ENCODE measurements around the gene GIPC3. TPM values are rescaled to one million over a fixed set of nuclear protein-coding genes. Genes with fewer than 3 reads are reported as not detected.
"Not testable (repeated sequence)": the region's sequence is repeated elsewhere in the genome, so short reads cannot be mapped to it uniquely, and the experiment has no call there.

GIPC3 gene
- total RNA-seq, 1 donor from 2014 or later = not detected

DNA sequence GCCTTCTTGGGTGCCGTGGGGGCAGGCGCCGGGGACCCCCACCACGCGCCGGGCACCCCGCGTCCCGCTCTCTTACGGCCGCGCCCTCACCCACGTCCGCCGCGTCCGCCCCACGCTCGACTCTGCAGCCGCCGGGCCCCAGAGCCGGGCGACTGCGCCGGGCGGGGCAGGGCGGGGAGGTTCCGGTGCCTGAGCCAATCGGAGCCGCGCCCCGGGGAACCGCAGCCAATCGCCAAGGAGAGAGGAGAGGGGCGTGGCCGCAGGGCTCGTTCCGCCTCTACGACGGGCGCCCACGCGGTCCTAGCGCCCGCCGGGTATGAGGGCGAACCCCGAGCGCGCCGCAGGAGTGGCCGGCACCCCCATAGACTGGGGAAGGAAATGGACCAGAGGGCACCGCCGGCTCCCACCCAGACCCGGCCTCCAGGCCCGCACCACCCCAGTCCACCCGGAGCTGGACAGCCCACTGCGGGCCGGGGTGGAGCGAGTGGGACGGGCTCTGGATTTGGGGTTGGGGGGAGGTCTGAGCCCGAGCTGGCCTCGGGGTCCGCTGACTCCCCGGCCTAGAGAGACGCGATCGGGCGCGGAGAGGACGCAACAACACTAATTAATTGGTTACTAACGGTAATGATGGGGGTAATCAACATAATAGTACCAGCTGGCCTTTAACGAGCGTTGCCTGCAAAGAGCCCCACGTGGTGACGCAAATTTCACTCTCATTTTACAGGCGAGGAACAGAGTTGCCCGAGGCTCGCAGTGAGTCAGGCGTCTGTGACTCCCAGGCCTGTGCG is 27.6 kb upstream of the GIPC3 start, which contains the start of gene MFSD12:
Gene MFSD12, minus strand, starts transcription at position 126 of the 788 bp plus-strand sequence. CDS start 183 bp downstream, outside the sequence.
- Histone ChIP-seq H4K20me1 (ENCODE audit: low read depth) (peaks cover 27% of the 10 kb centered on the region), H3K79me2 (ENCODE audit: low read depth) (peaks cover 11% of the 10 kb centered on the region), H2AFZ (replicated peaks) (peak within 1 kb of the TSS; percentile 84), H3K27ac (no peak within 1 kb of the TSS), H3K9ac (peak within 1 kb of the TSS; percentile 39), H3K36me3 (no peaks in the 10 kb centered on the region), H3K4me3 (peak within 1 kb of the TSS; percentile 70), H3K4me2 (peak within 1 kb of the TSS; percentile 86), H3K4me1 (no peaks in the 10 kb centered on the region), H3F3A (ENCODE audit: low read depth) (no peaks in the 10 kb centered on the region), H3K9me3 (ENCODE audit: low read depth) (no peaks in the 10 kb centered on the region), H3K27me3 (peaks cover 14% of the 10 kb centered on the region)
- Mint-ChIP-seq H3K27me3 (ENCODE audit: insufficient read depth, low read depth) (peaks cover 5% of the 10 kb centered on the region), H3K4me1 (peaks cover 24% of the 10 kb centered on the region), H3K27ac (peak within 1 kb of the TSS; percentile 54), H3K9me3 (peaks cover 2% of the 10 kb centered on the region), H3K4me3 (peak within 1 kb of the TSS; percentile 98), H3K36me3 (no peaks in the 10 kb centered on the region)
- DNase-seq (ENCODE audit: low spot score) = peak; percentile 98
- TF ChIP-seq, protein P1, sequence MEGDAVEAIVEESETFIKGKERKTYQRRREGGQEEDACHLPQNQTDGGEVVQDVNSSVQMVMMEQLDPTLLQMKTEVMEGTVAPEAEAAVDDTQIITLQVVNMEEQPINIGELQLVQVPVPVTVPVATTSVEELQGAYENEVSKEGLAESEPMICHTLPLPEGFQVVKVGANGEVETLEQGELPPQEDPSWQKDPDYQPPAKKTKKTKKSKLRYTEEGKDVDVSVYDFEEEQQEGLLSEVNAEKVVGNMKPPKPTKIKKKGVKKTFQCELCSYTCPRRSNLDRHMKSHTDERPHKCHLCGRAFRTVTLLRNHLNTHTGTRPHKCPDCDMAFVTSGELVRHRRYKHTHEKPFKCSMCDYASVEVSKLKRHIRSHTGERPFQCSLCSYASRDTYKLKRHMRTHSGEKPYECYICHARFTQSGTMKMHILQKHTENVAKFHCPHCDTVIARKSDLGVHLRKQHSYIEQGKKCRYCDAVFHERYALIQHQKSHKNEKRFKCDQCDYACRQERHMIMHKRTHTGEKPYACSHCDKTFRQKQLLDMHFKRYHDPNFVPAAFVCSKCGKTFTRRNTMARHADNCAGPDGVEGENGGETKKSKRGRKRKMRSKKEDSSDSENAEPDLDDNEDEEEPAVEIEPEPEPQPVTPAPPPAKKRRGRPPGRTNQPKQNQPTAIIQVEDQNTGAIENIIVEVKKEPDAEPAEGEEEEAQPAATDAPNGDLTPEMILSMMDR (IDR thresholded peaks at IDR 0.05) = no peak
- no peak for TF ChIP-seq EZH2 (IDR thresholded peaks at IDR 0.05)
- no peak for TF ChIP-seq EZH2phosphoT487 (IDR thresholded peaks at IDR 0.05)

GRCh38 chr19:3563709-3564524 is 21.4 kb upstream of the GIPC3 start:
- Histone ChIP-seq H3K27ac (no peak overlapping the region), H3K27me3 (peaks cover 1% of the 10 kb centered on the region), H3K4me1 (no peaks in the 10 kb centered on the region), H3K4me3 (no peak overlapping the region), H2AFZ (replicated peaks) (no peak overlapping the region), H3K79me2 (ENCODE audit: low read depth) (no peaks in the 10 kb centered on the region), H4K20me1 (ENCODE audit: low read depth) (no peaks in the 10 kb centered on the region), H3K4me2 (no peak overlapping the region), H3K36me3 (no peaks in the 10 kb centered on the region), H3K9me3 (ENCODE audit: low read depth) (no peaks in the 10 kb centered on the region), H3K9ac (no peak overlapping the region), H3F3A (ENCODE audit: low read depth) (no peaks in the 10 kb centered on the region)
- Mint-ChIP-seq H3K27ac (no peak overlapping the region), H3K9me3 (no peaks in the 10 kb centered on the region), H3K4me3 (no peak overlapping the region), H3K27me3 (ENCODE audit: insufficient read depth, low read depth) (peaks cover 6% of the 10 kb centered on the region), H3K4me1 (peaks cover 4% of the 10 kb centered on the region), H3K36me3 (no peaks in the 10 kb centered on the region)
- TF ChIP-seq EZH2 (IDR thresholded peaks at IDR 0.05) (no peak), EZH2phosphoT487 (IDR thresholded peaks at IDR 0.05) (no peak)
- TF ChIP-seq, protein P1 (IDR thresholded peaks at IDR 0.05) = no peak
- DNase-seq (ENCODE audit: low spot score) = no peak

- H4K20me1 ChIP-seq (ENCODE audit: low read depth) = no peaks in the 10 kb centered on the region
- no peak overlapping the region for H3K9ac ChIP-seq
- no peaks in the 10 kb centered on the region for H3K9me3 ChIP-seq (ENCODE audit: low read depth)
- Mint-ChIP-seq H3K4me3 (peak overlapping the region; percentile 69), H3K4me1 (peaks cover 6% of the 10 kb centered on the region), H3K27me3 (ENCODE audit: insufficient read depth, low read depth) (peaks cover 7% of the 10 kb centered on the region), H3K27ac (peak overlapping the region; percentile 33), H3K9me3 (no peaks in the 10 kb centered on the region), H3K36me3 (no peaks in the 10 kb centered on the region)
- H3K4me3 ChIP-seq = no peak overlapping the region
- DNase-seq (ENCODE audit: low spot score) = no peak
- no peak overlapping the region for H3K4me2 ChIP-seq
- H3F3A ChIP-seq (ENCODE audit: low read depth) = no peaks in the 10 kb centered on the region
- no peak overlapping the region for H2AFZ ChIP-seq (replicated peaks)
- TF ChIP-seq, protein P1 (IDR thresholded peaks at IDR 0.05) = no peak
- no peaks in the 10 kb centered on the region for H3K27me3 ChIP-seq
- H3K4me1 ChIP-seq = no peaks in the 10 kb centered on the region
- no peak overlapping the region for H3K27ac ChIP-seq
- H3K36me3 ChIP-seq = no peaks in the 10 kb centered on the region
- H3K79me2 ChIP-seq (ENCODE audit: low read depth) = no peaks in the 10 kb centered on the region
Observed at GRCh38 chr19:3565139-3565538, 20.1 kb upstream of the GIPC3 start.

- not testable (repeated sequence) for H3K27me3 Mint-ChIP-seq (ENCODE audit: insufficient read depth, low read depth); H3K27ac Mint-ChIP-seq; H3K36me3 ChIP-seq; H3K9ac ChIP-seq; H3K4me2 ChIP-seq; H3K4me3 ChIP-seq; H3K4me3 Mint-ChIP-seq; H3K27ac ChIP-seq; H3K9me3 ChIP-seq (ENCODE audit: low read depth); H3K79me2 ChIP-seq (ENCODE audit: low read depth); H3K36me3 Mint-ChIP-seq; H3K9me3 Mint-ChIP-seq; H2AFZ ChIP-seq (replicated peaks); DNase-seq (ENCODE audit: low spot score); H3K27me3 ChIP-seq; H3K4me1 ChIP-seq
- H3K4me1 Mint-ChIP-seq = peaks cover 21% of the 10 kb centered on the region
- Histone ChIP-seq H3F3A (ENCODE audit: low read depth) (peaks cover 20% of the 10 kb centered on the region), H4K20me1 (ENCODE audit: low read depth) (peaks cover 22% of the 10 kb centered on the region)
Observed at GRCh38 chr19:3570042-3570441, 15.2 kb upstream of the GIPC3 start.

Data from neural progenitor cell (in vitro differentiated cells).